Uterus (tissue), 2 donors: ENCODE measurements around the gene ERGIC1.

Experiments
- CTCF ChIP-seq, 4 experiments: fragments of 200-600 bp in 2 of 4; fragments of 450-650 bp in 2 of 4; sonication (generic) in 2 of 4; IDR thresholded peaks; one replicate each; pipeline ENCODE4 v1.5.1; 2016 to 2019; ENCODE audit warnings: antibody characterized with exemption in 4 of 4, mild to moderate bottlenecking in 2 of 4, moderate library complexity in 1 of 4
- POLR2A ChIP-seq, 2 donors: fragments of 450-650 bp; IDR thresholded peaks; one replicate each; pipeline ENCODE4 v1.6.1; 2016; ENCODE audit warnings: antibody characterized with exemption in 2 of 2, mild to moderate bottlenecking in 1 of 2, moderate library complexity in 1 of 2

- no peak for TF ChIP-seq CTCF (IDR thresholded peaks at IDR 0.05)
- TF ChIP-seq POLR2A (IDR thresholded peaks at IDR 0.05): no peak
Observed at GRCh38 chr5:172852490-172853354, 18.7 kb downstream of the ERGIC1 start.
